HG02763 (cell line): ENCODE measurements around the gene HPN.
"Not testable (repeated sequence)": the region's sequence is repeated elsewhere in the genome, so short reads cannot be mapped to it uniquely, and the experiment has no call there.

ENCODE experiments used
- ATAC-seq: cut with Tn5 transposase; IDR thresholded peaks from one replicate; pipeline ENCODE4 v1.9.1; 2021; ENCODE audit warnings: mild to moderate bottlenecking, moderate library complexity; ENCODE audit not compliant: unreplicated experiment

Gene HPN

GRCh38 chr19:35027009-35027408 lies 14.5 kb upstream of the HPN start:
- no peak for ATAC-seq

DNA sequence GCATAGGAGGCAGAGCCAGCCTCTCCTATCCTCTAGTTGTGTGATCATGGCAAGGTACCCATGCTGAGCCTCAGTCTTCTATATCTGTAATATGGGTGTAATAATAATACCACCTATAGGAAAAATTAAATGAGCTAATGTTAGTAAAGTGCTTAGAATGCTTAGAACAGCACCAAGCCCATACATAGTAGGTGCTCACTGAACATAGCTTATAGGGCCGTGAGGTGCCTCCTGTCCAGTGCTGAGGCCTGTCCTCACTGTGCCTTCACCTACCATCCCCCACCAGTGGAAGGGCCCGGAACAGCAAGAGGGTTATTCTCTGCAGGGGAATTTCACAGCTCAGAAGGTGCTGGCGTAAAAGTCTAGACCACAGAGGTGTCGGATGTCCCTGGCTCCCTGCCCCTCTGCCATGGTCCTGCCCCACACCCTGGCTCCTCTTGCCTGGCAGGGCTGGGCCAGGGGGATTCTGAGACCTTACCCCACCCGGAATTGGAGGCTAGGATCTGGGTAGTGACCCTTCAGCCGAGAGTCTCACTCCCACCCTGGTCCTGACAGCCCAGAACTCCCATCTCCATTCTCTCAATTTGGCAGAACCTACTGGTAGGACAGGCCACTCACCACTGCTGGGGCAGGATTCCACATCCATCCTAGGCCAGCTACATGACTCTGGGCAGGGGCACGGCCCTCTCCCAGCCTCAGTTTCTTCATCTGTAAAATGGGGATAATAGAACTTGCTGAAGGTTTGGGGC lies 13.5 kb upstream of the HPN start:
- ATAC-seq: no peak

- ATAC-seq: not testable (repeated sequence)
These were observed 13.0 kb upstream of the HPN start for GRCh38 chr19:35028600-35028885.

GRCh38 chr19:35029275-35029736 lies 12.2 kb upstream of the HPN start:
- ATAC-seq: not testable (repeated sequence)

DNA sequence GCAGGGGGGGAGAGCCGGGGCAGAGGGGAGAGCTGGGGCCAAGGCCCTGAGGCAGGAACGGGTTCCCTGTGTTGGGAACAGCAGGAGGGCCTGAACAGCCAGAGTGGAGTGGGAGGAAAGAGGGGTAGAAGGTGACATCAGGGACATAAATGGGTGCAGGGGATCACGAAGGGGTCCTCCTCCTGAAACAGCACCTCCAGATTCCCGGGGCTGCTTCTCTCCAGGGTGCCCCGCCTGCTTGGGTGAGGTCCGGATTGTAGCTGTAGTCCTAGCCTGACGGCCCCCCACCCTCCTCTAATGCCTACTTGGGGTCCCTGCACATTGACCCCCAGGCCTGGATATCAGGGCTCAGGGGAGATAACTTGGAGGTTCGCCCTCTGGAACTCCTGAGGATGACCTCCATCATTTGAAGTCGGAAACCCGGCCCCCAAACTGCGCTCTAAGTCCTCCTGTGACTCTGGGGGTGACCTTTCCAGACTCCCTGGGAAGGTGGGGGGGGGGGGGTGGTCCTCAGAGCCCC lies 11.7 kb upstream of the HPN start:
- no peak for ATAC-seq

DNA sequence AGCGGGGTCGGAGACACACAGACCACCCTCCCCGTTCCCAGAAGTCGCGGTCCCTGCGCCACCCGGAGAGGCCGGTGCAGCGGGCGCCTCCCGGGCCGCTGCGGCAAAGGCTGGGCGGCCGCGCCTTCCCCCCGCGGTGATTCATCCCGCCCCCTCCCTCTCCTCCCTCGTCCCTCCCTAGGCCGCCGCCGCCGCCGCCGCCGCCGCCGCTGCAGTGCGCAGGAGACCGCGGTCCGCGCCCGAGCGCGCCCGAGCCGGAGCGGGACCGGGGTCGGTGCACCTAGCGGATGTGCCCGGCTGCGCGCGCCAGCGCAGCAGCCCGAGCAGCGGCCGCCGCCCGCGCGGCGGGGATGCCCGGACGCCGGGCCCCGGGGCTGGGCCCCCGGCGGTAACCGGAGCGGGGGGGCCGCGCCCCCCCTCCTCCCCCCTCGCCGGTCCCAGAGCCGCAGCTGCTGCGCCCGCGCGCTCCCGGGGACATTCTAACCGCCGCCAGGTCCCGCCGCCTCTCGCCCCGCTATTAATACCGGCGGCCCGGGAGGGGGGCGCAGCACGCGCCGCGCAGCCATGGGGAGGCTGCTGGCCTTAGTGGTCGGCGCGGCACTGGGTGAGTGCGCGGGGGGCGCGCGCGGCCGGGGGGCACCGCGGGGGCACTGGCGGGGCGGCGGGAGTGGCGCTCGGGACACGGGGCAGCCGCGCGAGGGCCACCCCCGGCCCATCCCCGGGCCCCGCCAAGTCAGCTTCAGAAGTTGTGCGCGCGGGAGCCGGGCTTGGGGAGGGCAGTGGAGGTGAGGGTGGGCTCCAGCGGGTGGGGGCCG lies 11.1 kb upstream of the HPN start, which contains the start of gene SCN1B:
Gene SCN1B (plus strand): TSS at position 214 of the 815 bp plus-strand sequence. CDS start 351 bp downstream, at position 565.
- no peak for ATAC-seq

DNA sequence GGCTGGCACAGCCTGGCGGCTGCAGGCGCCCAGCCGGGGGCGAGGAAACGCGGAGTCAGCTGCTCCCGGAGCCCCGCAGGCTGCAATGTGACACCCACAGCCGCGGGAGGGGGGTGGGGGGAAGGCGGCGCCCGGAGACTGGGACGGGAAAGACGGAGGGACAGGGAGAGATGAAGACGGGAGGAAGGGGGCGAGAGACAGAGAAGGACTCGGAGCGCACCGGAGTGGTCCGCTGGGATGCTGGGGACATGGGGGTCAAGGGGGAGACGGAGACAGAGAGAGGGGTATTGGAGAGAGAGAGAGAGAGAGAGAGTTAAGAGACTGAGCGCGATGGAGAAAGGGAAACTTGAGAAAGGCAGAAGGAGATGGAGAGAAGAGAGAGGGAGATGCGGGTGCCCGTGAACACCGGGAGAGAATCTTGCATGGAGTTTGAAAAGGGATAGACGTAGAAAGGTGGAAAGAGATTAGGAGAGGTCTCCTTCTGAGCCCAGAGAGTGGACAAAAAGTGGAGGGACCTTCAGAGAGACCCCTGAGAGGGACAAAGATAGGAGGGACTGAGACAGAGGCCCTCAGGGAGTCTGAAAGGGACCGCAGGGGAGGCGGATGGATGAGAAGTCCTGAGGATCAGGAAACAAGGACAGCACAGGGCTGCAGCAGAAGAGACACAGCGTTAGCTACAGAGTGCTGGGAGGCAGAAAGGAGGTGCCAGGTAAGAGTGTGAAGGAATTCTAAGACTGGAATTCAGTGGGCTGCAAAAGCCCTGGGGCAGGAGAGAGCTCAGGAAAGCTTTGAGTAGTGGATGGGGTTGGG lies 10.2 kb upstream of the HPN start:
- no peak for ATAC-seq

- no peak for ATAC-seq
These were observed 9.1 kb upstream of the HPN start for GRCh38 chr19:35032356-35032865.

DNA sequence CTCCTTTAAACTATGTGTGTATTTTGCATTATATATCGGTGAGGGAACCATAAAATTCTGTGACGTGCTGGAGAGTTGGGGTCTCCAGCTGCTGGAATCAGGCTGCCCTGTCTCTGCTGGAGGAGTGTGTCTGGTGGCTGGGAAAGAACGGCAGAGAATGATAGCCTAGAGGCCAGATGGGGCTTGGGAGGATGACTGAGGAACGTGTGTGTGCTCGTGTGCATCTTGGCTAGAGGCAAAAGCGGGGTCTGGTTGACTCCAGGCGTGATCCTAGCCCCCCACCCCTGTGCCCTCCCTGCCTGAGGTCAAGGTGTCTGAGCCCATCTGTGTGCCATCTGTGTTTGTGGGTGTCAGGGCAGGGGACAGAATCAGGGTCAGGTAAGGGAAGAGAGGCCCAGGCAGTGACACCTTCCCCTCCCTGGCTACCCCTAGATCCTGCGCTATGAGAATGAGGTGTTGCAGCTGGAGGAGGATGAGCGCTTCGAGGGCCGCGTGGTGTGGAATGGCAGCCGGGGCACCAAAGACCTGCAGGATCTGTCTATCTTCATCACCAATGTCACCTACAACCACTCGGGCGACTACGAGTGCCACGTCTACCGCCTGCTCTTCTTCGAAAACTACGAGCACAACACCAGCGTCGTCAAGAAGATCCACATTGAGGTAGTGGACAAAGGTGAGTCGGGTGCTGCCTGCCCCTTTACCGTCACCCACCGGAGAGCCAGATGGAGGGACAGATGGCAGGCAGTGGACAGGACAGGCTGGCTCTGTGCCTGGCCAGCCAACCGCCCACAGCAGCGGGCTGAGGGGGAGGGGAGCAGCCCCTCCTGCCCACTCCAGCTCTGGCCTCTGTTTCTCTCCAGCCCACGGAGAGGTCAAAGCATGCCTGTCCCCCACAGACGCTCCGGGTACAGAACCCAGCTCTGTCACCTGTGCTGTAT lies 8.2 kb upstream of the HPN start:
- ATAC-seq: no peak

DNA sequence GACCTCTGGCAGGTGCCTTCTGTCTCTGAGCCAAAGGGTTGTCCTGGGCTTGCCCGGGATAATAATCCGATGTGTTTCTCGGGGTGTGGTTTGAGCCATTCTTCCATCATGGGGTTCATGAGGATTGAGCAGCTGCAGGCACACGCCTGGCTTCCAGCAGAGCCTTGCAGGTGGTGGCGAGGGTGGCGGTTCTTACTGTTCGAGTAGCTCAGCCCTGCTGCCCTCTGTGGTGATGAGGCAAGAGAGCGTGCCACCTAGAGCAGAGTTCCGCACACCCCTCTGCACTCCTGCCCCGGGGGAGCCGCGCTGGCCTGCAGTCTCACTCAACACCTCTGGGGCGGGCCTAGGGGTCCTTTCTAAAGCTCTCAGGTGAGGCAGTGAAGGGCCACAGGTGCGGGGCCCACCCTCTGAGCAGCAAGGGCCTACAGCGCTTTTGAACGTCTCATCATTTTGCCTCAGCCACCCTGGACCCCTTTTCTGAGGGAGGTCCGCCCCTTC lies 7.5 kb upstream of the HPN start:
- ATAC-seq: no peak

- no peak for ATAC-seq
These were observed 6.7 kb upstream of the HPN start for GRCh38 chr19:35034588-35035382.

- no peak for ATAC-seq
These were observed 3.6 kb upstream of the HPN start for GRCh38 chr19:35037716-35038622.

DNA sequence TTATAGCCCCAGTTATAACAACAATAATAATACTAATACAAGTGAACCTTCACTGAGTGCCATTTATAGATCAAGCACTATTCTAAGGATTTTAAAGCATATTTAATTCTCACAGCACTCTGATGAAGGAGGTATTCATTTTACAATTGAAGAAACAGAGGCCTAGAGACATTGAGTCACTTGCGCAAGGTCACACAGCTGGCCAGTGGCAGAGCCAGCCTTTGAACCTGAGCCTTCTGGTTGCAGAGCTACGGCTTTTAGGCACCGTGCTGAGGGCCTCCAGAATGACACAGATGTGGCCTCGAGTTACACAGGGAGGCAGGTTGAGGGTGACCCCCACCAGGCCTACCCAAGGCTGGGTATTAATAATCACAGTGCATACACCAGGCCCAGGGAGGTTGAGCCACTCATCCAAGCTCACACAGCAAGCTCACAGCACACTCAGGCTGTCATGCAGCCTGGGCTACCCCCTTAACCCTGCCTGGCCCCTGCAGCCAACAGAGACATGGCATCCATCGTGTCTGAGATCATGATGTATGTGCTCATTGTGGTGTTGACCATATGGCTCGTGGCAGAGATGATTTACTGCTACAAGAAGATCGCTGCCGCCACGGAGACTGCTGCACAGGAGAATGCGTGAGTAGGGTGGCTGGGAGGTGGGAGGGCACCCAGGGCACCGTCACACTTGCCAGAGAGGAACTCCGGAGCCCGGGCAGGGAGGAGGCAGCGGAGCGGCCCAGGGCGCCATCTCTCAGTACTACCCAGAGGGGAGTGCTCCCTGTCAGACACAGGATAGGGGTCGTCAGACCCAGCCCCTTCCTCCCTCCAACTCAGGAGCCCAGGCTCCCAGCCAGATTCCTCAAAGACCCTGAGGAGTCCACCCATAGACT lies 2.7 kb upstream of the HPN start:
- no peak for ATAC-seq

- ATAC-seq: no peak
These were observed 1.4 kb upstream of the HPN start for GRCh38 chr19:35039881-35040825.

DNA sequence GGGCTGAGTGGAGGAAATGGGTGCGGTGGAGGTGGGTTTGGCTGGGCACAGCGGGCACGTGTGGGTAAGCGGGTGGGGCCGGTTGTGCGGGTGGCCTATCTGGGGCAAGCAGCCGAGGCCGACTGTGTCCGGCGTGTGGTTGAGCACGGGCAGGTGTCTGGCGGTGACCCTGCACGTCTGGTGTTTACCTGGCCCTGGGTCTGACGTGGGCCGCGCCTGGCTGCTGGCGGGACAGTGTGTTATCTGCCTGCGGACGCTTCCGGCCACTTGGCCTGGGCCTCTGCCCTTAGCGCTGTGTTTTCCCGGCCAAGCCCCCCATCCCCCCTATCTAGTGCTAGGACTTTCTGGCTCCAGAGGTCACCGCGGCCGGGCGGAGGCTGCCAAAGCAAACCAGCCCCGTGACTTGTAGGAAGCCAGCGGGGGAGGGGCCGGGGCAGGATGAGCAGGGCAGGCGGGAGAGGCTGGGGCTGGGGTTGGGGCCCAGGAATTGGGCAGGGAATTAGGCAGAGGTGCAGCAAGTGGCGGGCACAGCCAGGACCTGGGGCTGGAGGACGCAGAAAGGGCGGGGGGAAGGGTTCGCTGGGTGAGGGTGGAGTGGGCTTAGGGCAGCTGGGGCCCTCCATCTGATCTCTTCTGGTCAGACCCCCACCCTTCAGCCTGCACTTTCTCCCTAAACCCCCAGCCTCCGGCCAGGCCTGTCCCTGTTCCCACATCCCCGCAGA lies 534 bp upstream of the HPN start:
- ATAC-seq: no peak
